Lung (tissue), 12 donors: ENCODE measurements around the gene GATA6. TPM values are rescaled to one million over a fixed set of nuclear protein-coding genes. Genes with fewer than 3 reads are reported as not detected.
A peak's percentile ranks its signal among the peaks of the same experiment; 100 is the strongest.

ENCODE experiments used
- ATAC-seq: fragments of 200-7000 bp; cut with Tn5 transposase; one replicate; pipeline ENCODE4 v1.9.1; 2020; ENCODE audit warnings: moderate number of reproducible peaks; ENCODE audit not compliant: insufficient read depth, low FRiP score
- DNase-seq, 3 donors: peaks; one replicate each; pipeline ENCODE4 v3.0.0-alpha.2; 2013 to 2017
- H3K27ac ChIP-seq, 2 donors: one replicate each; pipeline ENCODE4 v1.5.1; 2013; ENCODE audit warnings: mild to moderate bottlenecking in 2 of 2, moderate library complexity in 2 of 2, control low read depth in 1 of 2, inconsistent platforms in 1 of 2, low read depth in 1 of 2, low read length in 1 of 2
- H3K27me3 ChIP-seq, 3 donors: one replicate each; pipeline ENCODE4 v1.5.1; 2013; ENCODE audit warnings: low read length in 2 of 3; ENCODE audit not compliant: control insufficient read depth in 3 of 3, insufficient read depth in 3 of 3
- H3K36me3 ChIP-seq, 4 donors: one replicate each; pipeline ENCODE4 v1.5.1; 2013; ENCODE audit warnings: low read length in 4 of 4, mild to moderate bottlenecking in 1 of 4, moderate library complexity in 1 of 4; ENCODE audit not compliant: control insufficient read depth in 4 of 4, insufficient read depth in 4 of 4
- H3K4me1 ChIP-seq, 5 donors: one replicate each; pipeline ENCODE4 v1.5.1; 2013; ENCODE audit warnings: low read length in 5 of 5, mild to moderate bottlenecking in 2 of 5, moderate library complexity in 1 of 5; ENCODE audit not compliant: control insufficient read depth in 5 of 5, insufficient read depth in 5 of 5
- H3K4me3 ChIP-seq: one replicate; pipeline ENCODE4 v1.5.1; 2013; ENCODE audit warnings: mild to moderate bottlenecking, control low read depth, moderate library complexity
- H3K9ac ChIP-seq, 2 donors: one replicate each; pipeline ENCODE4 v1.5.1; 2013; ENCODE audit warnings: low read length in 2 of 2, control low read depth in 1 of 2; ENCODE audit not compliant: insufficient read depth in 1 of 2
- H3K9me3 ChIP-seq, 4 donors: one replicate each; pipeline ENCODE4 v1.5.1; 2013; ENCODE audit warnings: low read length in 3 of 4, mild to moderate bottlenecking in 1 of 4, moderate library complexity in 1 of 4; ENCODE audit not compliant: control insufficient read depth in 4 of 4, insufficient read depth in 3 of 4
- WGBS, 2 donors: extraction: QIAGEN DNeasy Blood & Tissue Kit; methylation state at CpG; one replicate each; pipeline ENCODE4 v1.1.7; 2013; 5-methylcytosine and 5-hydroxymethylcytosine counted together
- polyA plus RNA-seq, 2 donors: library from polyadenylated mRNA; stranded (reverse); fragments of 200-250 nt; gene quantifications; one replicate each; pipeline ENCODE4 v1.2.1, GENCODE V29; 2013
- total RNA-seq, 2 donors: library from RNA; depleted of rRNA in 1 of 2; stranded (reverse); fragments of >200 nt in 1 of 2; gene quantifications; one replicate each; pipeline ENCODE4 v1.2.1, GENCODE V29; 2014 to 2021
- TF ChIP-seq, protein P1 (sequence below): IDR thresholded peaks from 2 replicates; pipeline ENCODE4 v1.5.1; 2012; ENCODE audit warnings: mild to moderate bottlenecking; ENCODE audit errors: control extremely low read depth, extremely low read depth
- donor health status: control.
- donor health status: control.
- donor health status: Bipolar disorder and iron deficiency.
- donor health status: healthy.
- donor health status: DM: yes; HTN: yes; CAD: no.

GATA6 gene
- total and polyA plus RNA-seq, 4 donors: 11.3 to 34.3 (median 21.8) TPM

DNA sequence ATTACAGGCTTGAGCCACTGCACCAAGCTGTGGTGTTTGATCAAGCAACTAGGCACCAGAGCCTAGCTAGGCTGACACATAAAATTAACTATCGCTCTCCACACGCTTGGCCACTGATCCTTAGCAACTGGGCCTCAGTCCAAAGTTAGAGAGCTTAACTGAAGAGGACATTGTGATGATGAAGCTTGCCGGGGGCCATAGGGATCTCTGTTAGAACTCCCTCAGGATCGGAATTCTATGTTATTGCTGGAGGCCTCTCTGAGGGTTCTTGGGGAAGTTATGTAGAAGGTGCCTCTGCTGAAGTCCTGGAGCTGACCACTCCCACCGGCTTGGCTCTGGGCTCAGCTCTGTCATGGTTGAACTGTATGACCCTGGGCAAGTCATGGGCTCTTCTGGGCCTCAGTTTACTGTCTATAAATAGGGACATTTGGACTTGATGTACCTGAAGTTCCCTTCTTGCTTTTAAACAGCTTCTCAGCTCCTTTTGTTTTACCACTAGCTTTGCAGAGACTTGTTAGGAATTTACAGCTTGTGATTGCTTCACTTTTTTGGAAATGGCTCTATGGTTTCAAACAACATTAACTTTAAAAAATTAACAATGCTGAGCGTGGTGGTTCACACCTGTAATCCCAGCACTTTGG, 44.1 kb downstream of the GATA6 start:
- WGBS, 2 donors: 73 to 83% methylated on average over 6 of the region's 6 CpGs
- peak; percentile 68 to 90 (median 86) for DNase-seq
- peak overlapping the region in 1 of 2 donors; percentile 70 for H3K27ac ChIP-seq
- ATAC-seq: no peak
- H3K4me1 ChIP-seq: peaks cover 5 to 16% (median 5%) of the 10 kb centered on the region in 5 donors
- H3K9me3 ChIP-seq: no peaks in the 10 kb centered on the region
- TF ChIP-seq, protein P1, sequence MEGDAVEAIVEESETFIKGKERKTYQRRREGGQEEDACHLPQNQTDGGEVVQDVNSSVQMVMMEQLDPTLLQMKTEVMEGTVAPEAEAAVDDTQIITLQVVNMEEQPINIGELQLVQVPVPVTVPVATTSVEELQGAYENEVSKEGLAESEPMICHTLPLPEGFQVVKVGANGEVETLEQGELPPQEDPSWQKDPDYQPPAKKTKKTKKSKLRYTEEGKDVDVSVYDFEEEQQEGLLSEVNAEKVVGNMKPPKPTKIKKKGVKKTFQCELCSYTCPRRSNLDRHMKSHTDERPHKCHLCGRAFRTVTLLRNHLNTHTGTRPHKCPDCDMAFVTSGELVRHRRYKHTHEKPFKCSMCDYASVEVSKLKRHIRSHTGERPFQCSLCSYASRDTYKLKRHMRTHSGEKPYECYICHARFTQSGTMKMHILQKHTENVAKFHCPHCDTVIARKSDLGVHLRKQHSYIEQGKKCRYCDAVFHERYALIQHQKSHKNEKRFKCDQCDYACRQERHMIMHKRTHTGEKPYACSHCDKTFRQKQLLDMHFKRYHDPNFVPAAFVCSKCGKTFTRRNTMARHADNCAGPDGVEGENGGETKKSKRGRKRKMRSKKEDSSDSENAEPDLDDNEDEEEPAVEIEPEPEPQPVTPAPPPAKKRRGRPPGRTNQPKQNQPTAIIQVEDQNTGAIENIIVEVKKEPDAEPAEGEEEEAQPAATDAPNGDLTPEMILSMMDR: no peak
- H3K4me3 ChIP-seq: no peak overlapping the region
- peak overlapping the region in 1 of 2 donors; percentile 38 for H3K9ac ChIP-seq
- H3K27me3 ChIP-seq: no peaks in the 10 kb centered on the region
- no peaks in the 10 kb centered on the region for H3K36me3 ChIP-seq

DNA sequence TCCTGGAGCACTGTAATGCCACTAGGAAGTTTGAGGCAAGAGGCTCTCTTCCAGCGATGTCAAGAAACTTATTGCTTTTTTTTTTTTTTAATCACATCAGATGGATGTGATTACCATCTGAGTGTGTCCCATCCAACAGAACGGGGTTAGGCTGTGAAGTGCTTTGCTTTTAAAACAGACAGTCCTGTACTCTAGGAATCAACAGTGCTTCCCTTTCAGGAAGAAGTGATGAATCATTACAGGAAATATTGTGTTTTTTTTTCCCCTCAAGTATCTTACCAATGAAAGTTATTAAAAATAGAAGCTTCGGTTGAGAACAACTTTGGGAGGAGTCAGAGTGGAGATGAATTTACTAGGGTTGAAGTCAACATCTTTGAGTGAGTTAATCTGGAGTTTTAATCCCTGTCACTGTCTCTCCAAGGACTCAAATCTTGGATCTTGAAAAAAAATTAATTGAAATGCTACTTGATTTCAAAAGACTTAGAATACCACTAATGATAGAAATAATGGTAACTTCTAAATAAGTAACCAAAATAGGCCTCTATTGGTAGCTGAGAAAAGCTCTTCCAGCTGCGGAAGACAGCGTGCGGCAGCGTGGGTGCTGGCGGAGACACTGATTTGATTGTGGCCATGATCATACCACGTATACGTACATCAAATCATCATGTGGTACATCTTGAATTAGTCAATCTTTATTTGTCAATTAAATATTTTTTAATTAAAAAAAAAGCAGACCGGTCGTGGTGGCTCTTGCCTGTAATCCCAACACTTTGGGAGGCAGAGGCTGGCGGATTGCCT, 45.5 kb downstream of the GATA6 start:
- WGBS, 2 donors: 77 to 79% methylated on average over 13 of the region's 13 CpGs
- Histone ChIP-seq H3K4me1 (peaks cover 5 to 16% (median 5%) of the 10 kb centered on the region in 5 donors), H3K27ac (no peak overlapping the region), H3K27me3 (no peaks in the 10 kb centered on the region), H3K9ac (no peak overlapping the region), H3K36me3 (no peaks in the 10 kb centered on the region), H3K9me3 (no peaks in the 10 kb centered on the region), H3K4me3 (no peak overlapping the region)
- TF ChIP-seq, protein P1: no peak
- no peak for DNase-seq
- peak; percentile 27 for ATAC-seq

DNA sequence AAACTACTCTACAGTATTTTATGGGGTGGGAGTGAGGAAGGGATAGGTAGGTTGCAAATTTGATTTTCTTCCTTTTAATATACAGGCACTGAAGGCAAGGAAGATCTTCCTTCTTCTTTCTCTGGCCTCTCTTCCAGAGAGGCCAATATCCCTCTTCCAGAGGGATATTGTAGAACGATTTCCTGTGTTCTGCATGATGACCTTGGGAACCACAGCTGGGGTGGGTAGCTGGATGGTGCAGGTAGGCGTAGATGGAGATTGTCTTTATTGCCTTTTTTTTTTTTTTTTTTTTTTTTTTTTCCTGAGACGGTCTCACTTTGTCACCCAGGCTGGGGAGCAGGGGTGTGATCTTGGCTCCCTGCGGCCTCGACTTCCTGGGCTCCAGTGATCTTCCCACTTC, 49.4 kb downstream of the GATA6 start:
- Histone ChIP-seq H3K27ac (no peak overlapping the region), H3K9ac (no peak overlapping the region), H3K36me3 (no peaks in the 10 kb centered on the region), H3K4me3 (no peak overlapping the region), H3K27me3 (no peaks in the 10 kb centered on the region), H3K4me1 (peaks cover 0 to 4% (median 2%) of the 10 kb centered on the region in 5 donors), H3K9me3 (no peaks in the 10 kb centered on the region)
- WGBS, 2 donors: 89% methylated on average over 5 of the region's 5 CpGs
- TF ChIP-seq, protein P1: no peak
- no peak for ATAC-seq
- DNase-seq: no peak
